SJSA1 (cell line): Measurements from ENCODE around the gene ARHGAP40. TPM values are rescaled to one million over a fixed set of nuclear protein-coding genes. Genes with fewer than 3 reads are reported as not detected.

Source experiments
- DNase-seq, 2 experiments: peaks; one replicate each; pipeline ENCODE4 v3.0.0-alpha.2; 2015 to 2020; ENCODE audit warnings: low spot score in 2 of 2, low read depth in 1 of 2
- H3K27ac ChIP-seq: fragments of 250-450 bp; sonication (Bioruptor Pico); 2 replicates; pipeline ENCODE4 v1.5.1; 2020; ENCODE audit warnings: mild to moderate bottlenecking, moderate library complexity
- H3K27me3 ChIP-seq: fragments of 250-450 bp; sonication (Bioruptor Pico); replicated peaks from 2 replicates; pipeline ENCODE4 v1.5.1; 2020; ENCODE audit warnings: mild to moderate bottlenecking, moderate library complexity
- H3K36me3 ChIP-seq: fragments of 250-450 bp; sonication (Bioruptor Pico); 2 replicates; pipeline ENCODE4 v1.5.1; 2020; ENCODE audit warnings: mild to moderate bottlenecking
- H3K4me1 ChIP-seq: fragments of 250-450 bp; sonication (Bioruptor Pico); replicated peaks from 2 replicates; pipeline ENCODE4 v1.6.1; 2021; ENCODE audit warnings: mild to moderate bottlenecking
- H3K4me3 ChIP-seq: fragments of 250-450 bp; sonication (Bioruptor Pico); 2 replicates; pipeline ENCODE4 v1.5.1; 2020; ENCODE audit warnings: mild to moderate bottlenecking
- H3K9me3 ChIP-seq: fragments of 250-450 bp; sonication (Bioruptor Pico); replicated peaks from 2 replicates; pipeline ENCODE4 v1.5.1; 2020; ENCODE audit warnings: mild to moderate bottlenecking
- total RNA-seq: library from RNA; depleted of rRNA; stranded (reverse); fragments of >200 nt; shearing (Covaris generic); gene quantifications from 2 replicates; pipeline ENCODE4 v1.2.3, GENCODE V29; 2014

ARHGAP40 gene
- total RNA-seq, 1 experiment from 2014 or later, result not detected

- Histone ChIP-seq H3K36me3 (no peaks in the 10 kb centered on the region), H3K4me3 (peak overlapping the region; percentile 35), H3K27me3 (peaks cover 33% of the 10 kb centered on the region), H3K27ac (no peak overlapping the region), H3K9me3 (0 out of 2 replicates have a peak, but pooled peaks cover 3% of the 10 kb centered on the region), H3K4me1 (peaks cover 7% of the 10 kb centered on the region)
- DNase-seq, result peak in 1 of 2 experiments; percentile 18
These were observed 72.6 kb downstream of the ARHGAP40 start for GRCh38 chr20:38674092-38674764.

DNA sequence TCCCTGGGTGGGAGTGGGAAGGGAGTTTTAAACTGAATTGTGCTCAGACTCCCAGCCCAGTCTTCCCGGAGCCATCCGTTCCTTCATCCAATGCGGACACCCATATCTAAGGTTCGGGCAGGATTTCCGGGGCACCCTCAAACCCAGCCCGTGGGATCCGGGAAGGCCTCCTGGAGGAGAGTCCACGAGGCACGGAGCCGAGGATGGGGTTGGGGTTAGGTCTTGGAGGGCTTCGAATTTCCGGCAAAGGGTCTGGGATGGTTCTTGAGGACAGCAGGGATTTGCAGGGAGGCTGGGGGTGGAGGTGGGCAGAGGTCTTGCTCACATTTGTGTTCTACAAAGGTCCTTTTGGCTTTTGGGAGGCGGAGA lies 73.1 kb downstream of the ARHGAP40 start:
- no peak for DNase-seq
- Histone ChIP-seq H3K36me3 (no peaks in the 10 kb centered on the region), H3K27me3 (peaks cover 29% of the 10 kb centered on the region), H3K4me1 (peaks cover 7% of the 10 kb centered on the region), H3K27ac (no peak overlapping the region), H3K4me3 (no peak overlapping the region), H3K9me3 (0 out of 2 replicates have a peak, but pooled peaks cover 3% of the 10 kb centered on the region)

DNA sequence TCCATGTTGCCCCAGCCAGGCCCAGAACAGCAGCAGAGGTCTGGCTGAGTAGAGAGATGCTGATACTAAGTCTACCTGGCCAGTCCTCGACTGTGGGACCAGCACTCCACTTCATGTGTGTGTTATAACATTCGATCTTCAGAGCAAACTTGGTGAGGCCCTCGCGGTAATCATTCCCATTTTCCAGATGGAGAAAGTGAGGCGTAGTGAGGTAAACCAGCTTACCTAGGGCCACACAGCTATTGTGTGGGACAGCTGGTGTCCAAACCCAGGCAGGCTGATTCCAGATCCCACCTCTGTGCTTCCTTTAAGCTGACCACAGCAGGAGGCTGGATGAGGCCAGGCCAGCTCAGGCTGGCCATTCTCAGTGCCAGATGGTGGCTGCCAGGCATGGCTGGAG lies 75.0 kb downstream of the ARHGAP40 start:
- DNase-seq, result no peak
- Histone ChIP-seq H3K27me3 (peaks cover 24% of the 10 kb centered on the region), H3K9me3 (0 out of 2 replicates have a peak, but pooled peaks cover 3% of the 10 kb centered on the region)

DNA sequence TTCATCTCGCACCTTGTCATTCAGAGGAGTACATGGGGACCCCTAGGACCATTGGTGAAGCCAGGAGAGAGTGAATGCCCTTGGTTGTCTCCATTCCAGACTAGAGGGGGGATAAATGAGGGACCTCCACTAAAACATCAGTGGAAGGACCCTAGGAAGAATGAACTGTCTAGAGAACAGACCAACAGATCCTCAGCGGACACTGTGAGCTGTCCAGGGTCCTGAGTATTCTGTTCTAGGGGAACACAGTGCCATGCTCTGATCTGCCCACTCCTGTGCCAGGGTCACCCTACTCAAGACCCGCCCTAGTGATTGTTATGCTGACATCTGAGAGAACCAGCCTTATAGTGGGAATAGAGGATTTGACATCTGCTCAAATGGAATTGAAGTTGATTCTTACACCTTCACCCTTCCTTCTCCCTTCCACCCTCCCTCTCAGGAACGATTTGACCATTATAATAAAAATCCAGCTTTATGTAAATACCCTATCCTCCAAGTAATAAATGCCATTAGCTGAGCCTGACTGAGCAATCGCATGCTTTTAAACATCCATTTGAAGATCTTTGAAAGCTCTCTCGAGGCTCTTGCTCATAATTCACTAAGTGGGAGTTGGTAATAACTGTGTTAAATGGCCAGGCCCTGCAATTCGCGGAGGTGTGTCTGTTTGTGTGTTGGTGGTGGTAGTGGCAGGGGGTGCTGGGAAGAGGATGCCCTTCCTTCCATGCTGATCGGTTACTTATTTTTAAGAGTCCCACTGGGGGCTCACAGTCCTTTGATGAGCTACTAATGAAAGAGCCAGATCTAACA lies 79.1 kb downstream of the ARHGAP40 start:
- Histone ChIP-seq H3K4me1 (no peaks in the 10 kb centered on the region), H3K27me3 (no peaks in the 10 kb centered on the region; the same call in 1 of the 2 replicates), H3K4me3 (no peak overlapping the region), H3K36me3 (no peaks in the 10 kb centered on the region), H3K9me3 (no peaks in the 10 kb centered on the region), H3K27ac (no peak overlapping the region)
- DNase-seq, result no peak

More for the DNA sequence above, 75.0 kb downstream of the ARHGAP40 start:
- Histone ChIP-seq H3K4me1 (peaks cover 7% of the 10 kb centered on the region), H3K27ac (no peak overlapping the region), H3K4me3 (no peak overlapping the region), H3K36me3 (no peaks in the 10 kb centered on the region)

- H3K36me3 ChIP-seq, result no peaks in the 10 kb centered on the region
- H3K9me3 ChIP-seq, result no peaks in the 10 kb centered on the region
- no peaks in the 10 kb centered on the region for H3K4me1 ChIP-seq
- DNase-seq, result no peak
- H3K4me3 ChIP-seq, result no peak overlapping the region
- H3K27me3 ChIP-seq, result no peaks in the 10 kb centered on the region
- H3K27ac ChIP-seq, result no peak overlapping the region
These were observed 83.7 kb downstream of the ARHGAP40 start for GRCh38 chr20:38685271-38685670.

GRCh38 chr20:38685853-38686473 lies 84.4 kb downstream of the ARHGAP40 start:
- Histone ChIP-seq H3K36me3 (no peaks in the 10 kb centered on the region), H3K27ac (no peak overlapping the region), H3K27me3 (no peaks in the 10 kb centered on the region), H3K4me1 (no peaks in the 10 kb centered on the region), H3K9me3 (no peaks in the 10 kb centered on the region), H3K4me3 (no peak overlapping the region)
- DNase-seq, result peak in 1 of 2 experiments; percentile 16

GRCh38 chr20:38692436-38693411 lies 91.1 kb downstream of the ARHGAP40 start:
- no peaks in the 10 kb centered on the region for H3K36me3 ChIP-seq
- no peaks in the 10 kb centered on the region for H3K4me1 ChIP-seq
- H3K27me3 ChIP-seq, result 0 out of 2 replicates have a peak, but pooled peaks cover 5% of the 10 kb centered on the region
- DNase-seq, result peak in 1 of 2 experiments; percentile 20
- H3K4me3 ChIP-seq, result no peak overlapping the region
- H3K27ac ChIP-seq, result no peak overlapping the region
- no peaks in the 10 kb centered on the region for H3K9me3 ChIP-seq

DNA sequence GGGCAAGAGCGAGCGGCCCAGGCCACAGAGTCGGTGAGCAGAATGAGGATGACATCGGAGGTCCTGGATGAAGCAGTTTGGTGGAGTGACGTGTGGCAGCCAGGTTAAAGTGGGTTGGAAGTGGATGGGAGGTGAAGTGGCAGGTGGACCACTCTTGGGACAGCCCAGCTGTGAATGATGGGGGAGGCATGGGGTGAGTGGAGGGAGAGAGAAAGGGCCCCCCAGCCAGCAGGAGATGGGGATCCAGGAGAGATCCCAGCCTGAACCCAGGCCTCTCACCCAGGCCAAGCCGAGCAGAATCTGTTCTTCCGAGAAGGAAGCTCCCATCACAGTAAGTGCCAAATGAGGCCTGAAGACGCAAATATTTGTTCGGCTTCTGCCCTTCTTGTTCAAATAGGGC lies 95.7 kb downstream of the ARHGAP40 start:
- Histone ChIP-seq H3K4me3 (no peak overlapping the region), H3K27me3 (peaks cover 29% of the 10 kb centered on the region), H3K27ac (no peak overlapping the region), H3K36me3 (no peaks in the 10 kb centered on the region), H3K9me3 (no peaks in the 10 kb centered on the region), H3K4me1 (no peaks in the 10 kb centered on the region)
- no peak for DNase-seq

DNA sequence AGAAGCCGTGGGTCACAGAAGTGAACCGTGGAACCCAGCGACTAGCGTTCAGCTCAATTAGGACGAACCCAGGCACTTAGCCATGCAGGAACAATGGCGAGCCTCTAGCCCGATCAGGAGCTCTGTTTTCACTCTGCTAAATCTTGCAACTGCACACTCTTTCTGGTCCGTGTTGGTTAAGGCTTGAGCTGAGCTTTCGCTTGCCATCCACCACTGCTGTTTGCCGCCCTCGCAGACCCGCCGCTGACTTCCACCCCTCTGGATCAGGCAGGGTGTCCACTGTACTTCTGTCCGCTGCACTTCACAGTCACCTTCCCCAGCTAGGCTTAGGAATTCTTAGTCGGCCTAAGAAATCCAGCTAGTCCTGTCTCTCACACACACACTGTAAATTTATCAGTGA lies 96.9 kb downstream of the ARHGAP40 start:
- no peak overlapping the region for H3K4me3 ChIP-seq
- no peaks in the 10 kb centered on the region for H3K4me1 ChIP-seq
- H3K27ac ChIP-seq, result no peak overlapping the region
- peaks cover 31% of the 10 kb centered on the region for H3K27me3 ChIP-seq
- DNase-seq, result no peak
- H3K36me3 ChIP-seq, result no peaks in the 10 kb centered on the region
- H3K9me3 ChIP-seq, result no peaks in the 10 kb centered on the region

DNA sequence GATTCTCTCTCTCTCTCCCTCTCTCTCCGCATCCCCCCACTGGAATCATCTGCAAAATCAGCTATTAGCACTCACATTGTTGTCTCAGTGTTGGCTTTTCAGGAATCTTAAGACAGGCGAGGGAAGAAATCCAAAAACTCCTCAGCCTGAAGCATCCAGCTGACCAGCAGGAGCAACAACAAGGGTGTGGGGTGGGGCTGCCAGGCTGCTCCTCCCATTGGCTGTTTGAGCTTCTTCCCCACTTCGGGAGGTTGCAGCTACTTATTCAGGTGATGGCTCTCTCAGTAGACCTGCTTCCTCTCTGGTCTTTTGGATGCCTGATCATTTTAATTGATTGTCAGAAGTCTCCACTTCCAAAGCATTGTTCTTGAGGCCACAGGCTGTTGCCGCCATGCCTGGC lies 98.5 kb downstream of the ARHGAP40 start:
- no peak overlapping the region for H3K27ac ChIP-seq
- no peaks in the 10 kb centered on the region for H3K4me1 ChIP-seq
- H3K9me3 ChIP-seq, result no peaks in the 10 kb centered on the region
- H3K4me3 ChIP-seq, result no peak overlapping the region
- peaks cover 36% of the 10 kb centered on the region for H3K27me3 ChIP-seq
- no peak for DNase-seq
- H3K36me3 ChIP-seq, result no peaks in the 10 kb centered on the region
